GM18870 (cell line): ENCODE data around the gene DNASE2B.
A peak's percentile ranks its signal among the peaks of the same experiment; 100 is the strongest.

Experiments
- ATAC-seq: cut with Tn5 transposase; IDR thresholded peaks from one replicate; pipeline ENCODE4 v1.9.1; 2021; ENCODE audit warnings: moderate library complexity; ENCODE audit not compliant: unreplicated experiment

Gene DNASE2B

DNA sequence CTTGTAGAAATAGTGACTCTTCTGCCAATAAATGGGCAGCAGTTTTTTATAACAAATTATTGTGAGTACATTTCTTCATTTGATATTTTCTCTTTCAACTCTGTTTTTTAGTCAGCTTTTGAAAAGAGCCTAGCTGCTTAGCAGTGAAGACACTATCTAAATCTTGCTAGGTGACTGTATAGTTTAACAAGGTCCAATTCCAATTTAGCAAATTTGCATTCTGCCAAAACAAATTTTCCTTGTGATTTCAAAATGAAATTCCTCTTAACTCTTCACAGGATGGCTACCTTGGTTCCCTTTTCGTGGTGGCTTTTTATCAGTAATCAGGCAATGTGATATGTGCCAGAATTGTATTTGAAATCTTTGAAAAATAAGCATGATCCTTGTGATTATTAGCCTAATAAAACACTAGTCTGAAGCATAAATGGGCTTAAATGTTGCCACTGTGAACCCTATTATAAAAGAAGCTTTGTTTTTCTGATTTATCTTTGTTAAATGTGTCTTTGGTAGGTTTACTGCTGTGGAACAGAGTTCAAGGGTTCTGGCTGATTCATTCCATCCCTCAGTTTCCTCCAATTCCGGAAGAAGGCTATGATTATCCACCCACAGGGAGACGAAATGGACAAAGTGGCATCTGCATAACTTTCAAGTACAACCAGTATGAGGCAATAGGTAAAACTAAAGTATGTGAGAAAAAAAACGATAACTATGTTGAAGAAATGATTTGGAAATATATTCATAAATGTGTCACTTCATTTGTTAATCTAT is 12.2 kb downstream of the DNASE2B start:
- ATAC-seq: no peak

DNA sequence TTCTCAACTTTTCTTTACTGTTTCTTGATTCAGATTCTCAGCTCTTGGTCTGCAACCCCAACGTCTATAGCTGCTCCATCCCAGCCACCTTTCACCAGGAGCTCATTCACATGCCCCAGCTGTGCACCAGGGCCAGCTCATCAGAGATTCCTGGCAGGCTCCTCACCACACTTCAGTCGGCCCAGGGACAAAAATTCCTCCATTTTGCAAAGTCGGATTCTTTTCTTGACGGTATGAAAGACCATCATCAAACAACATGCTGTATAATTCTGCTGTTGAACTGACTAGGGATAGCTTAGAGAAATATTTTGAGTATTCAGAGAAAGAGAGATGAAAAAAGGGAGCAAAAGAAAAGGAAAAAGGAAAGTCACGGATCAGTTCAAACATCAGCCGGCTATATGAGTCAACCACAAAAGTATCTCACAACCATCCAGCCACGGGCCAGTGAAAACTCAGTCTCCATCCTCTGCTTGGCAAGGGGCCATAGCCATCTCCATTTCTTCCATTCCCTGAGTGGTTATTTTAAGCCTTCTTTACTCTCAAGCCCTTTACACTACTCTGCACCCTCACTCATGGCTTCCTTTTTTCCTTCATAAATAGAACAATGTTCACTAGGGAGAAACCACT is 14.1 kb downstream of the DNASE2B start:
- ATAC-seq: no peak

DNA sequence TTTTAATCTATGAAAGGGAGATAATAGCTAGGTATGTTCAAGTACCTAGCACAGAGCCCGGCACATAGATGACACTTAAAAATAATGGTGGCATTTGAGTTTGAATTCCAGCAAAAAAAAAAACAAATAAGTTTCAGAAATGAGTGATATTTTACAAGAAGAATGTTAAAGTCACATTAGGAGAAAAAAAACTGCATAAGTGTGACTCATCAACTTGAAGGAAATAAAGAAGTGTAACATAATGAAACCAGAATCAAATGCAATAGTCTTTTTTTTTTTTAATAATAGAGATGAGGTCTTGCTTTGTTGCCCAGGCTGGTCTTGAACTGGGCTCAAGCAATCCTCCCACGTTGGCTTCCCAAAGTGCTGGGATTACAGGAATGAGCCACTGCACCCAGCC is 17.1 kb downstream of the DNASE2B start:
- no peak for ATAC-seq

DNA sequence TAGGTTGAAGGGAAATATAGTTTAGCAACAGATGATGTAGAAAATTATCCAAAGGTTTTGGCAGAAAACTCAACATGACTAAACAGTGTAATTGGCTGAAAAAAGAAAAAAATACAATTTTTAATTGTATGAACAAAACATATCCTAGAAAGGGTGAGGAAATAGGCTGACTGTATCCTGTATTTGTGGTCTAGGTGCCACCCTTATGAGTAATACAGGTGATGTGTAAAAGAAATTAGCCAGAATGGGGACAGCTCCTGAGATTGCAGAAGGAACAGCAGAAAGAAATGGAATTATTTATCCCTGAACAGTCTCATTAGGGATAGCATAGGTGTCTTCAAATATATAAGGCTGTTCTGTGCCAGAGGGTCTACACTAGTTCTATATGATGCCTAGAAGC is 24.6 kb downstream of the DNASE2B start:
- no peak for ATAC-seq

DNA sequence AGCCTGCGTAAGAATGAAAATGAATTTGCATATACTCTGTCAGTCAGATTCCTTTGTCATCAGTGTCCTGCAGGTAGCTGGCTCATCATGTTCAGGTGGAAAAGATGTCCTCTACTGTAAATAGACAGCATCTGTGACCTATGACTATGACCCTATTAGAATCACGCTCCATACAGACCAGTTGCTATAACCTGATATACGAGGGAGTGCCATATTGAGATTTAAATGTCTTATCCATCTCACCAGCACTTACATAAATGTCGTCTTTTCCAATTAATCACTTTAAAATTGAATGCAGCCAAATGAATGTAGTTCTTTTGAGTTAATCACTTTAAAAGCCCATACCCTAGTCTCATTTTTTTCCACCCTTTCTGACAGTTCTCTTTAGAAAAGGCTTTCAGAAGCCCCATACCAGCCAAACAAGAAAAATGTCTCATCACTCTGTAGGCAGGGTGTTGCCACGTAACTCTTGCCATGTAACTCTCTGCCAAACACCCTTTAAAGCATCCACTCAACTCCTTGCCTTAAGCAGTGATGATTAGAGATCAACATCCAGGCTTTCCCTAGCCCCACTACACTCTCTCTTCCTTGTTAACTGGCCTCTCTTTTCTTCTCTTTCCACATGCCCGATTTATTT is 26.3 kb downstream of the DNASE2B start:
- ATAC-seq: no peak

DNA sequence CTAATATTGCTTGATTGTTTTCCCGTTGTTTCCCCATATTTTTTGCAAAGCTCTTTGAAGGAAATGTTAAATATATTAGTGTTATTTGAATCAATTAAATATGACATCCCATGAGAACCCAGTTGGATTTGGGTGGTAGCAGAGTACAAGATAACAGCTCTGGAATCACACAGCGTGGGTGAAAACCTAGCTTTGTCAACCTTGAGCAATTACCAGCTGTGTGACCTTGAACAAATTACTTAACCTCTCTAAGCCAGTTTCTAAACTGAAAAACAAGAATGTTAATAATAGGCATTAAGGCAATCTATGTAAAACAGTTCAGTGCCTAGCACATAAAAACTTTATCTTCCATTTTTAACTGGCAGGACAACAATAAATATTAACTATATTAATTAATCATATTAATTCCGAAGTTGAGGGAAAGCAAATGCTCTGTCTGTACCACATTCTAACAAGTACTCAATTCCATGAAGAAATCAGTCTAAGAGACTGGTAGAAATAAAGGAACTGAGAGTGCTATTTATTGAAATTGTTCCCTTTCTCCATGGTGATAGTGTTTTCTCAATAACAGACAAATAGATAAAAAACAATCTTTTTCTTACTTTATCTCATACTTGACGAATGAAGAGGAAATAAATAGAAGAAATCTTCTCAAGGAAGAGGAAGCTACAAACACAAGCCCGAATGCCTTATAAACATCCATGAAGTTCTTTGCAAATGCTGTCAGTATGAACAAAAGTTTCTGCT is 27.0 kb downstream of the DNASE2B start:
- no peak for ATAC-seq

DNA sequence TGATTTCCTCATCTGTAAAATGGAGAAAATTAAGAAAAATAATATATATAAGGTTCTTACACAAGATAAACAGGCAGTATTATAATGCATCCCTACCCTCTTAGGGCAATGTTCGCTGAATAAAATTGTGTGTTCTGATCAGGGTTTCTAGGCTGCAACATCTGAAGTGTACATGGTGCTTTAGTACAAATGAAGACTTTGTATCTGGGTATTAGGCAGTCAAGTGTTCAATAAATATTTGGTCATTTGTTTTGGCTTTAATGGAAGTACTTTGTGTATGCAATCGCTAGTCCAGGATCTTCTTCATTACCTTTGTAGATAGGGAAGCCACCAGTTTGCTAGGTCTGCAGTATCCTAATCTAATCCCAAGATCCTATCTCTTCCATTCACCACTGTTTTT is 28.1 kb downstream of the DNASE2B start:
- no peak for ATAC-seq

DNA sequence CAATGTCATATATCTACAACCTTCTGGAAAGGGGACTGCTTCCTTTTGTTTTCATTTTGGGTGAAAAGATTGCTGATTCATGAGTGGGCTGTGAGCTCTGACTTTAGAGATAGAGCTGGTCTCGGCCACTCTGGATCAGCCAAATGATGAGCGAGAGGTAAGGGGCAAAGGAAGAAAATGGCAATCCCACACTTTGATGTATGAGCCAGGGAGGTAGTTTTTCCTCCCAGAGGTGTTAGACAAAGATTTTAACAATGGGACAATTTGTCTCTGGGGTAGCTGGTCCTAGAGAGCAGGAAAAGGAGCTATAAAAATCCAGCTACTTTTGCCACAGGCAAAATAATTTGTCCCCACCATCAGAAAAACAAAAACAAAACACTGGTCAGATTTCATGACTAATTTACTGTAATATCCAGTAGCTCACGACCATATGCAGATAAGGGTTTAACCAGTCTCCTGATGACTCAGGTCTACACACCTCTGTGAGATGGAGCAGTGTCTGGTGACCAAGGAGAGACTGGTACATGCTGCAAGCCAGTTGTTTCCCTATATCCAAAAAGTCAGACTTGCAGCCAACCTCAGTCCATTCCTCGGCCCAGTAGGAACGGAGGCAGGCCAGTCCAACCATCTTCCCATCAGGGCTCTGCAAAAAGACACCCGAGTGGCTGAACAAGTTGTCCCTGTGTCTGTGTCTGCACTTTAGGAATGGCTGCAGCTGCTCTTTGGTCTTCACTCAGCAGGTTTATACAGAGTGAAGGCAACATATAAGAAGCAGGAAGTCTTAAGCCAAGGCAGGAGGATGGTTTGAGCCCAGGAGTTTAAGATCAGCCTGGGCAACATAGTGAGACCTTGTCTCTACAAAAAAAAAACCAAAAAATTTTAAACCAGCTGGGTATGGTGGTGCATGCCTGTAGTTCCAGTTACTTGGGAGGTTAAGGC is 29.2 kb downstream of the DNASE2B start:
- no peak for ATAC-seq

DNA sequence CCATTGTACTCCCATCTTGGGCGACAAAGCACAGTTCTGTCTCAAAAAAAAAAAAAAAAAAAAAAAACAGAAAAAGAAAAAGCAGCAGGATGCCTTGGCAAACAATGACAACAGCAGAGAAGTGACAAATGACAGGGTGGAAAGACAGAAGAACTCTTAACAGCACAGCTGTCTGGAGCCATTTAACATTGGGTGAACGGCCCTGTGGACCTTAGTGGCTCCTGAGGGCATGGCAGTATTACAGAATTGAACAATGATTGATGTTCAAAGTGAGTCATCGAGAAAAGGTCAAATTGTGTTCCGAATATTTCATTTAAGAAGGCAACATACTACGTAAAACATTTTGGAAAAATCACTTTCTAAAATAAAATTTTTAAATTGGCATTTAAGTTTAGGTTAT is 30.0 kb downstream of the DNASE2B start:
- ATAC-seq: no peak

DNA sequence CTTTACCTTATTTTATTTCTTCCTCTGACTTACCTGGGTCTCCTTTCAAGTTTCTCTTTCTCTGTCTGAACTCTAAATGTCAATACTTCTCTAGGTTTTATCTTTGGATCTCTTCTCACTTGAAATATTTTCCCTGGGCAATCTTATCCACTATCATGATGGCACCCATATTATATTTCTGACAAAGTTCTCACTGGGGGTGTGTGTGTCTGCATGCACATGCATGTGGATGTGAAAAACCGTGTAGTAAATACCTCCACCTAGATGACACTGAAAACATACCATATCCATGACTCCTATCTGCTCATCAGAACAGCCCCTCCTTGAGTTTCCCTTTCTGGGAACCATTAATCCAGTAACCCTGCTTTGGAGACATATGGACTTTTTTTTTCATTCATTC is 30.9 kb downstream of the DNASE2B start:
- ATAC-seq: no peak

DNA sequence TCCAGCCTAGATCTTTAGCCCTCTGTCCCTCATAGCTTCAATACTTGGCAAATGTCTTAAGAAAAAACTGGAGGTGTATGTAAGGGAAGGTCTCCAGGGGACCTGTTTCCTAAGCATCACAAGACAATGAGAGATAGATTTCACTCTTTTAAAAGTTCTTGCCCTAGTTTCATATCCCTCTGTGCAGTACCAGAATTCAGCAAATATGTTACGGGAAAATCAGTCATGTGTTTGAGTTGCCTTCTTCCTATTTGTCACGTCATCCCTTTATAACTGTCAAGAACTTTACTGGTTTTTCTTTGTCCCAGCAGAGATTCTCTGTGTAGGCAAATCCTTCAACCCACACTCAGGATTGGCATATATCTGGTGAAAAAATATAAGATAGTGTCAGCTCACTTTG is 32.3 kb downstream of the DNASE2B start:
- no peak for ATAC-seq

DNA sequence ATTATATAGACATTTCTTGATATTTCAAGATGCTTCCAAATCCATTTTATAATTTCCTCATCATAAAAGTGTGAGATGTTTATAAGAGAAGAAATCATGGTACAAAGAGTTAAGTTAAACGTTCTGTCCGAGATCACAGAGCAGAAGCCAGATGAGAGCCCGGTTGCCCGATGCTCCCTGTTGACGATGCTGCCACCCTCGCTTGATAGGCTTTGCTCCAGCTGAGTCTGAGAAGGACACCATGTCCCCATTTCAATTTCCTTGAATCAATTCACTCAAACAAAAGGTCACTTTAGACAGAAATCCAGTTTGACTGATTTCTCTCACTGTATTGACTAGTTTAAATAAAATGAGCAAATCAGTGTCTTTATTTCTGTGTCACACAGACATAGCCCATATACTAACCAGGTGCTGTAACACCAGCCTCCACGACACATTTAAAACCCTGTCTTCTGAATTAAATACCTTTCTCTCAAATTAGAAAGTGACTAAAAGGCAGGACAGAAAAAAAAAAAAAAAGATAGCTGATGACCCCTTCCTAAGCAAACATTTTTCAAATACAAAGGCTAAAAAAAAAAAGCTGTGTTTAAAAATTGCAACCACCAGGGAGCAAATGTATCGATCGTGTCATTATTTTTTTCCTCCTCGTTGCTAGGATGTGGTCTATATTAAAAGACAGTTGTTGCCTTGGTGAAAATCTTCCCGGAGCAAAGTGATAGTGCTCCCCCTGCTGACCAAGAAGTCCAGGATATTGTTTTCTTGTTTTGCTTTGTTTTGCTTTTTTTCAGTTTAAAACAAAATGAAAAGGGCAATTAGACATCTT is 35.2 kb downstream of the DNASE2B start:
- ATAC-seq: peak; percentile 66

DNA sequence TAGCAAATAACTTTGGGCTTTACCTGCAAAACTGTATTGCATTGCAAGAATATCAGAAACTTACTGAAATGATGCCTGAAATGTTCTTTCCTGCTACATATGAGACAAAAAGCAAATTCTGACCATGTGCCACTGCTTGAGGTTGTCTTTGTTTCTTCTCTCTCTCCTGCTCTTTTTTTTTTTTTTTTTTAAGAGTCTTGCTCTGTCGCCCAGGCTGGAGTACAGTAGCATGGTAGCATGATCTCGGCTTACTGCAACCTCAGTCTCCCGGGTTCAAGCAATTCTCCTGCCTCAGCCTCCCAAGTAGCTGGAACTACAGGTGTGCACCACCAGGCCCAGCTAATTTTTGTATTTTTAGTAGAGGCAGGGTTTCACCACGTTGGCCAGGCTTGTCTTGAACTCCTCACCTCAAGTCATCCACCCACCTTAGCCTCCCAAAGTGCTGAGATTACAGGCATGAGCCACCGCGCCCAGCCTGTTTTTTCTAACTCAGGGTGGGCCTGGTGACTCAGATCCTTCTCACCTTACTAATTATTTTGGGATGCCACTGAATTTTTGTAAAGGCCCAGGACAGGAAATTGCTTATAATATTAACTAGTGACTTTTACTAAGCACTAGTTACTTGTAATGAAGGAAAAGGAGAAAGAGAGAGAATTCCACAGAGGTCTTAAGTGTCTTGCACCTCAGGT is 35.9 kb downstream of the DNASE2B start:
- no peak for ATAC-seq

DNA sequence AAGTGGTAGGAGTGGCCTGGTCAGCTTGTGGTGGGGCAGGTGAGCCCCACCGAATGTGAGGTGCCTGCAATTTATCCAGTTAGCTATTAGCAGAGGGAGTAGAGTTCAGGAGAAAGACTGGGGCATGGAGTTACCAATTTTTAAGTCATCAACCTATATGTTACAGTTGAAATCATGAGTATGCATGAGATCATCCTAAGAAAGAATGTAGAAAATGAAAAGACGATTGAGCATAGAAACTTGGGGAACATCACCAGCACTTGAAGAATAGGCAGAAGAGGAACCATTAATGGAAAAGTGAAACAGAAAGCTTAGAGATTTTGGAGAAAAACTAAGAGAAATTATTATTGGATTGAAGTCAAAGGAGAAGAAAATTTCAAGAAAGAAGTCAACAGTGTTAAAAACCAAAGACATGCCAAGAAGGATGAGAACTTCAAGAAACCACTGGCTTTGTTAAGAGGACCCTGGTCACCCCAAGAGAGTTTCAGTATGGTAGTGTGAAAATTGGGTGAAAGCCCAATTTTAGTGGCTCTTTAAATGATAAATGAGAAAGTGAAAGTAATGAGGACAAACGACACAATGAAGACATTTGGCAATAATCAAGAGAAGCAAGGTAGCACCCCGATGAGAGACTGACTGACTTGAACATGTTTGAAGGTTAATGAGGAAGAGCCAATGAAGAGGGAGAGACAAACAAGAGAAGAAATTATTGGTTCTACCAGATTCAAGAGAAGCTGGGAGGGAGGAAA is 36.7 kb downstream of the DNASE2B start:
- no peak for ATAC-seq

DNA sequence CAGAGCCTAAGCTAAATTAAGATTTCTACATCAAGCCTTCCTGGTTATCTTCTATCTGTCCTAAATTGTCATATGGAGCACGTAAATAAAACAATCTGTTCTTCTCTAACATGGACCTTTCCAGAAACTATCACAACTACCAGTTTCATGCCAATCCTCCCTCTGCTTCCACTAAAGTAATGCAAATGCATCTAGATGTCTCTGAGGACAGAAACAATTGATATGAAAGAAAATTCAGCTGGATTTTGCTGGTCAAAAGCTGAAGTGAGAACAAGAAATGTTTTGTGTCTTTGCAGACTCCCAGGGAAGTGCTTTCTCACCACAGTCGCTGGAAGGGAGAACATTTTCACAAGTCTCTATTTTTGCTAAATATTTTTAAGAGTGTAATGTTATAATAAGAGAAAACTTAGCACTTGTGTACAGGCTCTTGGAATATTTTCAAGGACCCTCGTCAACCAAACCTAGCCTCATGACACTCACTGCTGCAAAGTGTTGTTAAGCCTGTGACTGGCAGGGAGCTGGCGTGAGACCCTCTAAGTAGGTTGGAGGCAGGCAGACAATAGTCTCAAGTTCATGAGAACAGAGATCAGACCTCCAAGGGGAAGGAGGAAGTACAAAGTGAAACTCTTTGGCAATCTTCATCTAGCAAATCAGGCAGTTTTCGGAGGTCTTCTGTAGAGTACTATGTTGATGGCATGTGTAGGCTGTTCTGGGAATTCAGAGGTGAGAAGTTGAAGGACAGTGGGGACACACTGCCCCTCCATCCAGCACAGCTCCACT is 38.8 kb downstream of the DNASE2B start:
- no peak for ATAC-seq

DNA sequence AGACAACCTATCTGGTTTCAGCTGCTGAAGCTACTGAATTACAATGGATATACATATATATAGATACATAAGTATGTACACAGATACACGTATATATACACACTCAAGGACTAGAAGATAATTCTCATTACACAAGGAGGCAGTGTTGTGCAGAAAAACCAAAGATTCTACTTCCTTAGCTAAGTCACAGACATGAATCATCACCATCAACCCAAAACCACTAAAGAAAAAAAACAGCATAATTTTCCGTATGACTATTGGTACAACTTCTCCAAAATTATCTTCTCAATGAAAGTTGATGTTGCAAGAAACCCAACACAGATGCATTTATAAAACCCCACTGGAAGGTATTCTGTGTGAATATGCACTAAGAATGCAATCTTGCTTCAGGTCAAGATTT is 44.0 kb downstream of the DNASE2B start:
- ATAC-seq: peak; percentile 98
